PC-9 (cell line): Measurements from ENCODE around the gene CDK5RAP3.

ENCODE experiments used
- CTCF ChIP-seq: fragments of 200-600 bp; sonication (generic); conservative IDR thresholded peaks from 2 replicates; pipeline ENCODE4 v1.6.1; 2017; ENCODE audit warnings: mixed run types, antibody characterized with exemption, mild to moderate bottlenecking, moderate library complexity
- EZH2 ChIP-seq: fragments of 200-600 bp; sonication (generic); IDR thresholded peaks from 2 replicates; pipeline ENCODE4 v1.8.0; 2017; ENCODE audit warnings: antibody characterized with exemption, low read depth

- no peak for TF ChIP-seq CTCF
- TF ChIP-seq EZH2, result no peak
These were observed 21.3 kb downstream of the CDK5RAP3 start for GRCh38 chr17:47992216-47992615.
